HG03571 (cell line): ENCODE measurements around the gene EFCAB7.

Experiments
- ATAC-seq: cut with Tn5 transposase; IDR thresholded peaks from one replicate; pipeline ENCODE4 v1.9.1; 2021; ENCODE audit not compliant: unreplicated experiment

EFCAB7 gene

GRCh38 chr1:63602629-63603028 lies 79.3 kb downstream of the EFCAB7 start:
- no peak for ATAC-seq

- ATAC-seq: no peak
These were observed 80.5 kb downstream of the EFCAB7 start for GRCh38 chr1:63603810-63604209.

GRCh38 chr1:63607322-63607721 lies 84.0 kb downstream of the EFCAB7 start:
- no peak for ATAC-seq

- ATAC-seq: no peak
These were observed 87.9 kb downstream of the EFCAB7 start for GRCh38 chr1:63611231-63611630.

- no peak for ATAC-seq
These were observed 89.2 kb downstream of the EFCAB7 start for GRCh38 chr1:63612564-63612963.

- ATAC-seq: no peak
These were observed 89.6 kb downstream of the EFCAB7 start for GRCh38 chr1:63612971-63613370.

- ATAC-seq: no peak
These were observed 92.6 kb downstream of the EFCAB7 start for GRCh38 chr1:63615768-63616420.

GRCh38 chr1:63617450-63617849 lies 94.1 kb downstream of the EFCAB7 start:
- no peak for ATAC-seq

GRCh38 chr1:63618011-63618410 lies 94.7 kb downstream of the EFCAB7 start:
- no peak for ATAC-seq

- no peak for ATAC-seq
These were observed 96.2 kb downstream of the EFCAB7 start for GRCh38 chr1:63619558-63619957.

- ATAC-seq: no peak
These were observed 97.3 kb downstream of the EFCAB7 start for GRCh38 chr1:63620671-63621070.

GRCh38 chr1:63621075-63621474 lies 97.8 kb downstream of the EFCAB7 start:
- no peak for ATAC-seq

- no peak for ATAC-seq
These were observed 98.4 kb downstream of the EFCAB7 start for GRCh38 chr1:63621698-63622097.
